HL-60 (cell line): ENCODE data around the gene SDK1.

ENCODE experiments used
- CTCF ChIP-seq: IDR thresholded peaks from one replicate; pipeline ENCODE4 v1.5.1; 2011; ENCODE audit warnings: low read length, control low read depth, inconsistent platforms; ENCODE audit not compliant: insufficient read depth
- GABPA ChIP-seq: IDR thresholded peaks from 2 replicates; pipeline ENCODE4 v1.6.1; 2012; ENCODE audit warnings: low read depth
- POLR2AphosphoS5 ChIP-seq: IDR thresholded peaks from 2 replicates; pipeline ENCODE4 v1.6.1; 2012; ENCODE audit warnings: low read depth

DNA sequence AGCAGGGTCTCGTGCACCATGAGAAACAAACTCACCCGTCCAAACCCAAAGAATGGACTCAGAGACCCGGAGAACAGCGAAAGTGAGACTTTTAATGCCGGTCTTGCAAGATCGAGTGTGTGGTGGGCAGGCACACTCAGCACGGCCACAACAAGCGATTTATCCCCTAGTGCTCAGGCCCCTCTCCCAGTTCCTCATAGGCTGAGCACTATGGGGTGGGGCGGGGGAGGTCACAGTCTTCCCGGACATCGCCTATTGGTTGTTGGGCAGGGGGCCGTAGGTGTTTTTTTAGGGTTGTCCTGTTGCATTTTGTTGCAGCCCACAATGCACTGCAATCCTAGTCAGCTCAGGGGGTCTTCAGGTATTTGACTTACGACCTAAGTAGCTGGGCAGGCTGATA is 772.7 kb downstream of the SDK1 start:
- TF ChIP-seq POLR2AphosphoS5, result no peak
- no peak for TF ChIP-seq CTCF
- no peak for TF ChIP-seq GABPA
